ENCODE data around the gene ORC2.
"Not testable (repeated sequence)": the region's sequence is repeated elsewhere in the genome, so short reads cannot be mapped to it uniquely, and the experiment has no call there.

ORC2 gene

DNA sequence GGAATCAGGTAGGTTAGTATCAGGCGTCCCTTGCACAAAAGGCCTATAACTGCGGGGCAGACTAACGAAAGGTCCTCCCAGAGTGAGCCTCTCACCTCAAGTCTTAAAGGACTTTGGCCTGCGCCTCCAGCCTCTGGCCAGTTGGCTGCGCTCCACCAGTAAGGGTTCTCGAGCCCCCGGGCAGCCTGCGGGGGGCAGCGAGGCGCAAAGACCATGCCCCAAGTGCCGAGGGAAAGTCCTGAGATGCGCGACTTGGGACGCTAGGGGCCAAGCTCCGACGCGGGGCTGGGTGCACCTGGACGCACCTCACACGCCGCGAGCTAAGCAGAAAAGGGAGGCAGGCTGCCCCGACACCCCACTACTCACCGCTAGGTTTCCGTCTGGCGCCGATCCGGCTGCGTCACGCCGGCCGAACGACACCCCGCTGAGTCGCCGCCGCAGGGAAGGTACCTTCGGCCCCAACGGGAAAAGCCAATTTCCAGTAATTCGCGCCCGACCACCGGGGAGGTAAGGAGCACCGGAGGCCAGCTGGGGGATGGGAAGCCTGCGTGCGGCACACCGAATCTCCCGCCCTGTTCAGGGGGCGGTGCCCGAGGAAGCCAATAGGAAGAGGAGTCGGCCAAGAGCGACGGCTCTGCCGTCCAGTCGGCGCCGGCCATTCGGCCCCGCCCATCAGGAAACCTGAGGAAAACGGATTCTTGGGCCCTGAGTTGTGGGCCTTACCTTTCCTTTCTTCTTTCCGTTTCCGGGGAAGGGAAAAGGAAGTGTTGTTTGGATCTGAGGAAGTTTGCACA is at the start of gene ORC2:
Gene ORC2 (minus strand): TSS at position 537 of the 794 bp plus-strand sequence. CDS start 5,537 bp downstream, outside the sequence.
- DNase-seq (ENCODE audit: low read depth in 1 of 2, low spot score in 1 of 2): peak; percentile 83 to 88

DNA sequence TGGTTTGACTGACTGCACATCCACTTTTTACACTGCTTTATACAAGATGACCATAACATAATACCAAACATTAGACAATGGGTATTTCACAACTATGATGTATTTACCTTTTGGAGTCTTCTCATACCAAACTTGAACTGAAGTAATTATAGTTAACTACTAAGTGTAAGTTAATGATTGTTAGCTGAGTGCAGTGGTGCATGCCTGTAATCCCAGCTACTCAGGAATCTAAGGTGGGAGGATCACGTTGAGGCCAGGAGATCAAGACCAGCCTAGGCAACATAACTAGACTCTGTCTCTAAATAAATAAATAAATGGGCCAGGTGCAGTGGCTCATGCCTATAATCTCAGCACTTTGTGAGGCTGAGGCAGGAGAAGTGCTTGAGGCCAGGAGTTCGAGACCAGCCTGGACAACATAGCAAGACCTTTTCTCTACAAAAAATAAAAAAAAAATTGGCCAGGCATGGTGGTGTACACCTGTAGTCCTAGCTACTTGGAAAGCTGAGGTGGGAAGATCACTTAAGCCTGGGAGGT is 44.9 kb upstream of the ORC2 start:
- DNase-seq (ENCODE audit: low read depth in 1 of 2, low spot score in 1 of 2): no peak

GRCh38 chr2:201007584-201007998 is 44.1 kb upstream of the ORC2 start:
- no peak for DNase-seq (ENCODE audit: low read depth in 1 of 2, low spot score in 1 of 2)

- no peak for DNase-seq (ENCODE audit: low read depth in 1 of 2, low spot score in 1 of 2)
Observed at GRCh38 chr2:201006704-201007103, 43.2 kb upstream of the ORC2 start.

DNA sequence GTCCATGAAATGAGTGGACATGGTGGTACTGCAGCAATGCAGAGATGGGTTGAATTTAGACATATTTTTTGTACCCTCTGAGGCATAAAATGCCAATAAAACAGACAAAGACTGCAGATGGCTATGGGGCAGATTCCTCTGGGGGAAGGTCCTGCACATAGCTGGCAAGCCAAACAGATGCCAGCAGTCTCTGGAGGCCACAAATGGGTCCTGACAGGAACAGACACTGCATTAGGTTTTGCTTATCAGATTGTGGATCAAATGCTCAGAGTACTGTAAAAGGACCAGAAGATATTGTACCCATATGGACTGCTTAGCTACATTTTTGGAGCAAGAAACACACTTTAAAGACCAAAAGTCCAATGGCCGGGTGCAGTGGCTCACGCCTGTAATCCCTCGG is 40.9 kb upstream of the ORC2 start:
- DNase-seq (ENCODE audit: low read depth in 1 of 2, low spot score in 1 of 2): no peak

- DNase-seq (ENCODE audit: low read depth in 1 of 2, low spot score in 1 of 2): no peak
Observed at GRCh38 chr2:200993097-200993496, 29.6 kb upstream of the ORC2 start.

GRCh38 chr2:200987137-200987536 is 23.7 kb upstream of the ORC2 start:
- no peak for DNase-seq (ENCODE audit: low read depth in 1 of 2, low spot score in 1 of 2)

GRCh38 chr2:200985799-200986198 is 22.3 kb upstream of the ORC2 start:
- no peak for DNase-seq (ENCODE audit: low read depth in 1 of 2, low spot score in 1 of 2)

- DNase-seq (ENCODE audit: low read depth in 1 of 2, low spot score in 1 of 2): no peak
Observed at GRCh38 chr2:200976710-200977109, 13.2 kb upstream of the ORC2 start.

DNA sequence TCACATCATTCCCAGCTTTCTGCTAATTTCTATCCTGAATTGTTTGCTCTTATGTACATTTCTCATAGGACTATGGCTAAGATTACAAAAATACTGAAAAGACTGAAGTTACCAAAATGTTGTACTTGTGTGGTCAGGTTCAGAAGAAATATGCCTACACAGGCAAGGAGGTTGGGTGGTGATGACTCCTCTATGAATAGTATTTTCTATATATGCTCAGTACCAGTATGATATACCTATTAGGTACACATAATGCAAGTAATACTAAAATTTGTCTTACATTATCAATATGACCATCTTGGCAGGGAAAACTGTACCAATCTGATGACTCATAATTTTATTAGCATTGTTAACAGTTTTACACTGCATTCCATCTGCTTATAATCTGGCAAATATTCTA is 12.2 kb upstream of the ORC2 start:
- DNase-seq (ENCODE audit: low read depth in 1 of 2, low spot score in 1 of 2): no peak

- DNase-seq (ENCODE audit: low read depth in 1 of 2, low spot score in 1 of 2): not testable (repeated sequence)
Observed at GRCh38 chr2:200970057-200970456, 6.6 kb upstream of the ORC2 start.

DNA sequence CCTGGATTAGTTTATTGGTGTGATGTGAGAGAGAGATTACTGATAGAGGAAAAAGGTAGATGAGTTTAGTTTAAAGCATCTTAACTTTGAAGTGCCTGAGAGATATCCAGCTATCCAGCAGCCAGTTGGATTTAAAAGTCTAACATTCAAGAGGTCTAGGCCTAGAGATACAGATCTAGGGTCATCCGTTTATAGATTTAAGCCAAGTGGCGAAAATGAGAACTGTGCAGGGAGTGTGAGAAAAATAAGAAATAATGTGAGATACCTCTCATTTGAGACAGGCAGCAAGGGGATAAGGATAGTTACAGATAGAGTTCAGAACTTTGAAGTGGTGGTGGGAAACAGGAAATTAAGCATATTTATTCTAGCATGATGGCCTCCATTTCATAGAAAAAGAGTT is 5.3 kb upstream of the ORC2 start:
- DNase-seq (ENCODE audit: low read depth in 1 of 2, low spot score in 1 of 2): no peak

- no peak for DNase-seq (ENCODE audit: low read depth in 1 of 2, low spot score in 1 of 2)
Observed at GRCh38 chr2:200968162-200968561, 4.7 kb upstream of the ORC2 start.

- no peak for DNase-seq (ENCODE audit: low read depth in 1 of 2, low spot score in 1 of 2)
Observed at GRCh38 chr2:200966770-200967169, 3.3 kb upstream of the ORC2 start.

- no peak for DNase-seq (ENCODE audit: low read depth in 1 of 2, low spot score in 1 of 2)
Observed at GRCh38 chr2:200964498-200964897, 1.0 kb upstream of the ORC2 start.

GRCh38 chr2:200963918-200964252 is 425 bp upstream of the ORC2 start:
- DNase-seq (ENCODE audit: low read depth in 1 of 2, low spot score in 1 of 2): not testable (repeated sequence)

GRCh38 chr2:200962811-200963123 is 693 bp downstream of the ORC2 start:
- DNase-seq (ENCODE audit: low read depth in 1 of 2, low spot score in 1 of 2): no peak

- DNase-seq (ENCODE audit: low read depth in 1 of 2, low spot score in 1 of 2): no peak
Observed at GRCh38 chr2:200961674-200962073, 1.8 kb downstream of the ORC2 start.

- no peak for DNase-seq (ENCODE audit: low read depth in 1 of 2, low spot score in 1 of 2)
Observed at GRCh38 chr2:200950378-200950777, 13.1 kb downstream of the ORC2 start.

- DNase-seq (ENCODE audit: low read depth in 1 of 2, low spot score in 1 of 2): no peak
Observed at GRCh38 chr2:200945395-200945729, 18.1 kb downstream of the ORC2 start.

GRCh38 chr2:200944467-200945394 is 18.7 kb downstream of the ORC2 start:
- DNase-seq (ENCODE audit: low read depth in 1 of 2, low spot score in 1 of 2): peak in 1 of 2 donors; percentile 21

GRCh38 chr2:200943527-200944105 is 19.8 kb downstream of the ORC2 start:
- no peak for DNase-seq (ENCODE audit: low read depth in 1 of 2, low spot score in 1 of 2)
